ENCODE measurements around the gene CLDN1. TPM values are rescaled to one million over a fixed set of nuclear protein-coding genes. Genes with fewer than 3 reads are reported as not detected.

CLDN1 gene
- polyA plus RNA-seq, 1 donor from 2014 or later: not detected

DNA sequence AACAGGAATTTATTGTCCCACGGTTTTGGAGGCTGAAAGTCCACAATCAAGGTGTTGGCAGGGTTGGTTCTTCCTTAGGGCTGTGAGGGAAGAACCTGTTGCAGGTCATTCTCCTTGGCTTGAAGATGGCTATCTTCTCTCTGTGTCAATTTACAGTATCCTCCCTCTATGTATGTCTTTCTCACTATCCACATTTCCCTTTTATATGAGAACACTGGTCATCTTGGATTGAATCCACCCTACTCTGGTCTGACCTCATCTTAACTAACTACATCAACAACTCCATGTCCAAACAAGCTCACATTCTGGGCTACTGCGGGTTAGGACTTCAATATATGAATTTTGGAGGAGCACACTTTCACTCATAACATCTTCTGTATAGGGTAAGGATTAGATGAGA is 61.9 kb downstream of the CLDN1 start:
- Mint-ChIP-seq H3K4me3 (no peak overlapping the region), H3K27me3 (no peaks in the 10 kb centered on the region), H3K27ac (no peak overlapping the region), H3K9me3 (peaks cover 0 to 2% (median 0%) of the 10 kb centered on the region in 3 donors), H3K36me3 (no peaks in the 10 kb centered on the region), H3K4me1 (no peaks in the 10 kb centered on the region)

DNA sequence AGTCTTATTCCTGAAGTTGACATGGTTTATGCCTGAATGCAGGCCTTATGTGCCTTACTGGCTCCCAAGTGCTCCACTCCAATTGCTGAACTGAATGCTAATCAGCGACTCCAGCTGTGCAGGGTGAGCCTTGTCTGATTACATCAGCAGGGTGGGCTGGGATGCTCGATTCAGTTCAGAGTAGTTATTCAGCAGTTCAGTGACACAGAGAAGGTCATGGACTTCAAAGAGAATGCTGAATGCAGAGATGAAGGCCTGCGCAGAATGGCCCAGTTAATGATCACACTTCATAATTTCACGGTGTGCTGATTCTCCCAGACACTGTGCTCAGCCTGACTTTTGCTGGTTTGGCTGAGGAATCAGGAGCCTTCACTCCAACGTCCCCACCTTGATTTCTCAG is 63.6 kb downstream of the CLDN1 start:
- H3K9me3 Mint-ChIP-seq: peaks cover 0 to 2% (median 0%) of the 10 kb centered on the region in 3 donors
- H3K4me3 Mint-ChIP-seq: no peak overlapping the region
- H3K27me3 Mint-ChIP-seq: no peaks in the 10 kb centered on the region
- no peaks in the 10 kb centered on the region for H3K36me3 Mint-ChIP-seq
- no peaks in the 10 kb centered on the region for H3K4me1 Mint-ChIP-seq
- no peak overlapping the region for H3K27ac Mint-ChIP-seq

Other genes with a start within 250 kb of the CLDN1 start
- gene P3H2, start 201.5 kb downstream of the CLDN1 start, polyA plus RNA-seq: not detected
- gene CLDN16, start 65.7 kb upstream of the CLDN1 start, polyA plus RNA-seq: not detected
- gene TMEM207, start 127.5 kb upstream of the CLDN1 start, polyA plus RNA-seq: not detected
- 3.7 TPM for gene IL1RAP, start 191.6 kb upstream of the CLDN1 start, polyA plus RNA-seq